Gastroesophageal sphincter (tissue), 4 donors: ENCODE data around the gene CEP112. TPM values are rescaled to one million over a fixed set of nuclear protein-coding genes. Genes with fewer than 3 reads are reported as not detected.

Experiments
- ATAC-seq: fragments of 150-250 bp; one replicate; pipeline ENCODE4 v1.9.1; 2016; ENCODE audit warnings: mild to moderate bottlenecking, moderate library complexity
- H3K27ac ChIP-seq, 4 donors: fragments of 200-600 bp; sonication (generic) in 3 of 4; 1 replicate in 3 of 4; 2 replicates in 1 of 4; pipeline ENCODE4 v1.5.1; 2016 to 2019
- H3K27me3 ChIP-seq: fragments of 200-600 bp; sonication (generic); one replicate; pipeline ENCODE4 v1.5.1; 2019
- H3K36me3 ChIP-seq, 2 donors: fragments of 200-600 bp; sonication (generic); one replicate each; pipeline ENCODE4 v1.5.1; 2019; ENCODE audit warnings: control low read depth in 1 of 2
- H3K4me1 ChIP-seq, 3 donors: fragments of 200-600 bp; sonication (generic); 1 replicate in 2 of 3; 2 replicates in 1 of 3; pipeline ENCODE4 v1.5.1; 2016 to 2019; ENCODE audit warnings: control low read depth in 2 of 3
- H3K4me3 ChIP-seq, 2 donors: fragments of 200-600 bp; sonication (generic); one replicate each; pipeline ENCODE4 v1.5.1; 2019; ENCODE audit warnings: mild to moderate bottlenecking in 1 of 2, moderate library complexity in 1 of 2
- H3K9me3 ChIP-seq, 3 donors: fragments of 200-600 bp; sonication (generic); one replicate each; pipeline ENCODE4 v1.5.1; 2017 to 2019; ENCODE audit warnings: control low read depth in 2 of 3
- CTCF ChIP-seq, 4 experiments: fragments of 200-600 bp in 2 of 4; fragments of 450-650 bp in 2 of 4; sonication (generic) in 1 of 4; IDR thresholded peaks; one replicate each; pipeline ENCODE4 v1.5.1; 2017 to 2019; ENCODE audit warnings: antibody characterized with exemption in 4 of 4, mild to moderate bottlenecking in 2 of 4, moderate library complexity in 2 of 4
- EP300 ChIP-seq: sonication (generic); formaldehyde crosslinking; IDR thresholded peaks from one replicate; pipeline ENCODE4 v1.6.1; 2017; ENCODE audit warnings: antibody characterized with exemption, mild to moderate bottlenecking
- POLR2A ChIP-seq, 2 donors: fragments of 450-650 bp; IDR thresholded peaks; one replicate each; pipeline ENCODE4 v1.6.1; 2017; ENCODE audit warnings: antibody characterized with exemption in 2 of 2, mild to moderate bottlenecking in 2 of 2, moderate library complexity in 1 of 2
- POLR2AphosphoS5 ChIP-seq: sonication (generic); formaldehyde crosslinking; IDR thresholded peaks from one replicate; pipeline ENCODE4 v1.6.1; 2017; ENCODE audit warnings: antibody characterized with exemption
- whole genome bisulfite sequencing, 2 donors: methylation state at CpG; one replicate each; pipeline ENCODE4 v1.1.5; 2018; ENCODE audit warnings: low coverage in 1 of 2; 5-methylcytosine and 5-hydroxymethylcytosine counted together
- total RNA-seq, 4 donors: library from RNA; depleted of rRNA; stranded (reverse); fragments of >200 nt; gene quantifications; one replicate each; pipeline ENCODE4 v1.1.0, GENCODE V29; 2016

Gene CEP112
- total RNA-seq, 4 donors from 2014 or later = 21.9 to 38.2 (median 27.0) TPM

- 87 to 100% methylated on average over 1 to 2 of the region's 2 CpGs for WGBS, 2 donors
- H3K27me3 ChIP-seq = no peaks in the 10 kb centered on the region
- no peak for TF ChIP-seq EP300
- TF ChIP-seq POLR2A (IDR thresholded peaks at IDR 0.05) = no peak
- no peak for TF ChIP-seq CTCF (IDR thresholded peaks at IDR 0.05)
- no peak for TF ChIP-seq POLR2AphosphoS5
- ATAC-seq = no peak
- H3K4me1 ChIP-seq = no peaks in the 10 kb centered on the region
- no peaks in the 10 kb centered on the region for H3K36me3 ChIP-seq
- H3K4me3 ChIP-seq = no peak overlapping the region
- H3K27ac ChIP-seq = no peak overlapping the region
- no peaks in the 10 kb centered on the region for H3K9me3 ChIP-seq
Observed at GRCh38 chr17:66114609-66115008, 77.3 kb downstream of the CEP112 start.

DNA sequence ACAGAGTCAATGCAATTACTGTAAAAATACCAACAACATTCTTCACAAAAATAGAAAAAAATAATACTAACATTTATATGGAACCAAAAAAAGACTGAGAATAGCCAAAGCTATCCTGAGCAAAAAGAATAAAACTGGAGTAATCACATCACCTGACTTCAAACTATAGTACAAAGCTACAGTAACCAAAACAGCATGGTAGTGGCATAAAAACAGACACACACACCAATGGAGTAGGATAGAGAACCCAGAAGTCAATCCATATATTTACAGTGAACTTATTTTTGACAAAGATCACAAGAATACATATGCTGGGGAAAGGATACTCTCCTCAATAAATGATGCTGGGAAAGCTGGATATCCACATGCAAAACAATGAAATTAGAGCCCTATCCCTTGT is 84.2 kb downstream of the CEP112 start:
- H3K36me3 ChIP-seq = peaks cover 0 to 25% of the 10 kb centered on the region in 2 donors
- no peaks in the 10 kb centered on the region for H3K4me1 ChIP-seq
- no peak overlapping the region for H3K4me3 ChIP-seq
- H3K9me3 ChIP-seq = peaks cover 0 to 10% (median 0%) of the 10 kb centered on the region in 3 donors
- TF ChIP-seq CTCF (IDR thresholded peaks at IDR 0.05) = no peak
- no peak for TF ChIP-seq POLR2A (IDR thresholded peaks at IDR 0.05)
- no peak for TF ChIP-seq POLR2AphosphoS5
- TF ChIP-seq EP300 = no peak
- H3K27ac ChIP-seq = no peak overlapping the region
- no peak for ATAC-seq
- H3K27me3 ChIP-seq = no peaks in the 10 kb centered on the region

- WGBS, 2 donors = 76 to 78% methylated on average over 3 of the region's 3 CpGs
- H3K4me3 ChIP-seq = no peak overlapping the region
- H3K36me3 ChIP-seq = peaks cover 0 to 19% of the 10 kb centered on the region in 2 donors
- no peak for ATAC-seq
- no peak overlapping the region for H3K27ac ChIP-seq
- TF ChIP-seq EP300 (no peak), POLR2AphosphoS5 (no peak), POLR2A (IDR thresholded peaks at IDR 0.05) (no peak), CTCF (IDR thresholded peaks at IDR 0.05) (no peak)
- H3K4me1 ChIP-seq = no peaks in the 10 kb centered on the region
- no peaks in the 10 kb centered on the region for H3K27me3 ChIP-seq
- H3K9me3 ChIP-seq = no peaks in the 10 kb centered on the region
Observed at GRCh38 chr17:66098040-66098439, 93.9 kb downstream of the CEP112 start.

GRCh38 chr17:66094727-66095126 is 97.2 kb downstream of the CEP112 start:
- 90 to 91% methylated on average over 3 to 4 of the region's 4 CpGs for WGBS, 2 donors
- Histone ChIP-seq H3K4me3 (no peak overlapping the region), H3K36me3 (peaks cover 0 to 19% of the 10 kb centered on the region in 2 donors), H3K4me1 (no peaks in the 10 kb centered on the region), H3K27ac (no peak overlapping the region), H3K9me3 (peaks cover 0 to 1% (median 0%) of the 10 kb centered on the region in 3 donors), H3K27me3 (no peaks in the 10 kb centered on the region)
- ATAC-seq = no peak
- TF ChIP-seq EP300 (no peak), POLR2A (IDR thresholded peaks at IDR 0.05) (no peak), CTCF (IDR thresholded peaks at IDR 0.05) (no peak), POLR2AphosphoS5 (no peak)

GRCh38 chr17:66091445-66092080 is 100.4 kb downstream of the CEP112 start:
- H3K4me3 ChIP-seq = no peak overlapping the region
- no peak overlapping the region for H3K27ac ChIP-seq
- 93 to 96% methylated on average over 3 of the region's 3 CpGs for WGBS, 2 donors
- peaks cover 0 to 19% of the 10 kb centered on the region in 2 donors for H3K36me3 ChIP-seq
- H3K27me3 ChIP-seq = no peaks in the 10 kb centered on the region
- H3K4me1 ChIP-seq = no peaks in the 10 kb centered on the region
- peaks cover 0 to 10% (median 0%) of the 10 kb centered on the region in 3 donors for H3K9me3 ChIP-seq
- no peak for ATAC-seq
- TF ChIP-seq POLR2A (IDR thresholded peaks at IDR 0.05) = no peak
- TF ChIP-seq EP300 = no peak
- TF ChIP-seq CTCF (IDR thresholded peaks at IDR 0.05) = no peak
- TF ChIP-seq POLR2AphosphoS5 = no peak
